NCI-H345 treated with DMSO at 0.1 percent for 48 hours (cell line): ENCODE results near the gene MC1R.
"Not testable (repeated sequence)": the region's sequence is repeated elsewhere in the genome, so short reads cannot be mapped to it uniquely, and the experiment has no call there.

Source experiments
- DNase-seq: peaks from one replicate; lab custom pipeline; 2025; ENCODE audit not compliant: unreplicated experiment; lab: John Stamatoyannopoulos, UW

Gene MC1R

GRCh38 chr16:89934019-89934418 is 15.4 kb downstream of the MC1R start:
- not testable (repeated sequence) for DNase-seq

GRCh38 chr16:89934611-89935553 is 16.2 kb downstream of the MC1R start:
- DNase-seq = no peak

- DNase-seq = not testable (repeated sequence)
These were observed 17.0 kb downstream of the MC1R start for GRCh38 chr16:89935620-89936019.

GRCh38 chr16:89936034-89936433 is 17.4 kb downstream of the MC1R start:
- DNase-seq = no peak

DNA sequence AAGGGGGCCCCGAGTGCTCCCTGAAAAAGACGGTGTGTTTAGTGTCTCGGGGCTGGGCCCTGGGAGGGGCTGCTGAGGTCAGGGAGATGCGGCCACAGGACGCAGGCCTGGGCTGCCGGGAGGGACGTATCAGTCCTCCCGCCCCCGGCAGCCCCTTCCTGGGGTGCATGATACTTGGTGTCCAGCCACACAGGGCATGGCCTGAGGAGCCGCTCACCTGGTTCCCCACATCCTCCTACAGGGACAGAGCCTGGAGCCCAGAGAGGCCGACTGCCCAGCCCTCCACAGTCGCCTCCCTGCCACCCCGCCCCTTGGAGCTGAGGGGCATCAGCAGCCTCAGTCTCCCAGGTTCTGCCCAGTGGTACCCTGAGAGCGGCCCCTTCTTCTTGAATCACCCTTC is 17.8 kb downstream of the MC1R start:
- DNase-seq = no peak

- DNase-seq = no peak
These were observed 18.3 kb downstream of the MC1R start for GRCh38 chr16:89936981-89937380.

GRCh38 chr16:89938175-89938885 is 19.7 kb downstream of the MC1R start:
- DNase-seq = no peak

GRCh38 chr16:89944773-89945172 is 26.1 kb downstream of the MC1R start:
- DNase-seq = no peak

- no peak for DNase-seq
These were observed 27.0 kb downstream of the MC1R start for GRCh38 chr16:89945654-89946053.

DNA sequence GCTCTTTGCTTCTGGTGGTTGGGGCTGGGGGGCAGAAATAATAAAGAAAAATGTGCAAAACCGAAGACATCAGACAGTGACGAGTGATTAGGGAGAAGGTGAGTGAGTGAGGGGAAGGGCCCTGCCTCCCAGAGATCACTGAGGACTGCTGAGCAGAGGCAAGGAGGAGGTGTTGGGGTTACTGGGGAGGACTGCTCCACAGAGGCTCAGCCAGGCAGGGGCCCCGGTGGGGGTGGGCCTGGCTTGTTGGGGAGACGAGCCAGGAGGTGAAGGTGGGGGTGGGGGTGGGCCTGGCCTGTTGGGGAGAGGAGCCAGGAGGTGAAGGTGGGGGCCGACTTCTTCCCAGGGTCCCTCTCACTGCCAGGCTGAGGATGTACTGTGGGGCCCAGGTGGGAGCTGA is 27.9 kb downstream of the MC1R start:
- DNase-seq = no peak

GRCh38 chr16:89949121-89949742 is 30.6 kb downstream of the MC1R start:
- DNase-seq = no peak

DNA sequence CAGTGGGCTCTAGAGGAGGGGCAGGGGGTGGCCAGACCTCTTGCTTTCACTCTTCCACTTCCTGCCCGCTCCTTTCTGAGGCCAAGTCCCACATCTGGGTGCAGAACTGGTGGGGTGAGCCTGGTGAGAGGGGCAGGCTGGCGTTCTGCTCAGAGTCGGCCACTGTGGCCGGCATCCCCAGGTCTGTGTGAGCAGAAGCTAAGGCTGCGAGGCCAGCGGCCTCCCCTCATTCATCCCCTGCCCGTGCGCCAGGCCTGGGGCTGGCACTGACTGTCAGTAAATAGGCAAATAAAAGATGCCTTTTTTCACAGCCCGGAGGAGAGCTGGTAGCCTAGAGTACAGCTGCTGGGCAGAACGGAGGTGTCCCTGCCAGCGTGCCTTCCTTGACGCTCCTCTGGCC is 31.1 kb downstream of the MC1R start:
- no peak for DNase-seq

DNA sequence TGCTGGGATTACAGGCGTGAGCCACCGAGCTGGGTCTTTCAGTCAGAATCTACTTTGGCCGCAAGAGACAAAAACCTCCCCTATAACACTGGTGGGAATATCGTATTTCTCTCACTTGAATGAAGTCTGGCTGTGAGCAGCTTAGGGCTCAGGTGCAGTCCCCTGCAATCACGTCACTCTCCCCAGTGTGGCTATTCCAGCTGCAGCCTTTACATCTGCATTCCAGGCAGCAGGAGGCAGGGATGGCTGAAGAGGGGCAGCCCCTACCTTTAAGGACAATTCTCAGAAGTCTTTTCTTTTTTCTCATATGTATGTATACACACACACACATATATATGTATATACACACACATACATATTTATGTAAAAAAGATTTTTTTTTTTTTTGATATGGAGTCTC is 32.8 kb downstream of the MC1R start:
- no peak for DNase-seq

DNA sequence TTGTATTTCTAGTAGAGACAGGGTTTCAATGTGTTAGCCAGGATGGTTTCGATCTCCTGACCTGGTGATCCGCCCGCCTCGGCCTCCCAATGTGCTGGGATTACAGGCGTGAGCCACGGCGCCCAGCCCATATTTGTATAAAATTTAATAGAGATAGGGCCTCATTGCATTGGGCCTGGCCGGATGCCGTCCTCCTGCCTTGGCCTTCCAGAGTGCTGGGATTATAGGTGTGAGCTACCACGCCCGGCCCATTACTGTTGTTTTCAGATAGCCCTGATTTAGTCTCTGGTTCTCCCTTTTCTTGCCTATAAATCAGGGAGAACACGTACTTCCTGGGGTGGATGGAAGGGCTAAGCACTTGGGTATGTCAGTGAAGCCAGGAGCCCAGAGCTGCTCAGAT is 33.4 kb downstream of the MC1R start:
- DNase-seq = no peak

DNA sequence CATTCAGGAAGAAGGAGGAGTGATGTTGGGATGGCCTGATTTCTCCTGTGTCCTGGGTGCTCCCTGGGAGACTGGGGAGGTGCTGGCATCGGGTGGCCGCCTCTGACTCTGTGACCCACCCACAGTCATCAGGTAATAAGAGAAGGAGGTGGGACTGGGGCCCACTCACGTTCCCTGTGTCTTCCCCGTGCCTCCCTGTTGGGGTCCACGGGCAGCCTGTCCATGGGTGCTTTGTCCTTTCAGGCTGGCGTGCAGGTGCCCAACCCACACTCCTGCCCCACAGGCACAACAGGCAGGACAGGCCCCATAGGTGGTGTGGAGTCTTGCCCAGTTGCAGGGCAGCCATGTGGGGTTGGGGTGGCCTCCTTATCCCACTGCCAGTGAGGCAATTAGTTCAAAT is 33.9 kb downstream of the MC1R start:
- DNase-seq = no peak

DNA sequence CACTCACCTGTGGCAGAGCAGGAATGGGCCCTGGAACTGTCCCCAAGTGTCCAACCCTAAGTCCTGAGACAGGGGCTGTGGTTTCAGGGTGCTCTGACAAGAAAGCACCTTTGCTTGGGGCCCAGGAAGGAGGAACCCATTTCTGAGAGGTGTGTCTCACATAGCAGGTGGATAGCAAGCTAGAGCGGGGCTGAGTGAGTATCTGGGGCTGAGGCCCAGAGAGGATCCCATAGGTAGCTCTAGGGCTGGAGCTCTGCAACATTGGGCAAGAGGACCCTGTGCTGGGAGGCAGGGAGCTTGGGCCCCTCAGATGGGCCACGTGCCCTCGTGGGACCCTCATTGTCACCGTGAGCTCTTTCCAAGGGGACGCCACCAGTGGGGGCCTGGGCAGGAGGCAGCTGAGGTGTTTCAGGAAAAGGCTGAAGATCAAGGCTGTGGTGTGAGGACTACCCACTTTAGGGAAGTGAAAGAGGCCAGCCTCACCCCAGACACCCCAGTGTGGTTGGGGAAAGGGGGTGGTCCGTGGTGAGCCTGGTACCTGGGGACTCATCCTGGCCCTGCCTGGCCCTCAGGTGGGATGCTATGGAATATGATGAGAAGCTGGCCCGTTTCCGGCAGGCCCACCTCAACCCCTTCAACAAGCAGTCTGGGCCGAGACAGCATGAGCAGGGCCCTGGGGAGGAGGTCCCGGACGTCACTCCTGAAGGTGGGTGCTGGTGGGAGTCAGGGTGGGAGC is 35.2 kb downstream of the MC1R start:
- no peak for DNase-seq

- DNase-seq = no peak
These were observed 35.8 kb downstream of the MC1R start for GRCh38 chr16:89954462-89954861.

- no peak for DNase-seq
These were observed 36.5 kb downstream of the MC1R start for GRCh38 chr16:89955001-89955685.

GRCh38 chr16:89956505-89957215 is 38.0 kb downstream of the MC1R start:
- DNase-seq = no peak

- DNase-seq = no peak
These were observed 38.6 kb downstream of the MC1R start for GRCh38 chr16:89957216-89957785.
